ENCODE measurements around the gene PLD5.

GRCh38 chr1:242081446-242081845 is 443.1 kb downstream of the PLD5 start:
- TF ChIP-seq CTCF (IDR thresholded peaks at IDR 0.05) (no peak), SIN3A (IDR thresholded peaks at IDR 0.05; ENCODE audit: borderline replicate concordance, low read depth, low read length) (no peak), FOXJ3 (CRISPR knock-in tag; IDR thresholded peaks at IDR 0.05) (no peak), TAF1 (IDR thresholded peaks at IDR 0.05; ENCODE audit: borderline replicate concordance, low read depth, low read length) (no peak), RFX5 (IDR thresholded peaks at IDR 0.05; ENCODE audit: low read length) (no peak), YY1 (IDR thresholded peaks at IDR 0.05; ENCODE audit: low read depth) (no peak), EP300 (IDR thresholded peaks at IDR 0.05; ENCODE audit: borderline replicate concordance in 1 of 2, low read depth in 1 of 2, low read length in 1 of 2) (no peak), RCOR1 (IDR thresholded peaks at IDR 0.05; ENCODE audit: low read length) (no peak)
